Endothelial cell (in vitro differentiated cells): ENCODE results near the gene EPS8. TPM values are rescaled to one million over a fixed set of nuclear protein-coding genes. Genes with fewer than 3 reads are reported as not detected.

Source experiments
- DNase-seq: peaks from one replicate; pipeline ENCODE4 v3.0.0; 2021; ENCODE audit warnings: low spot score
- H3K27ac Mint-ChIP-seq: one replicate; pipeline ENCODE4 v1.8.0; 2021; ENCODE audit warnings: mixed read lengths, inconsistent platforms; ENCODE audit not compliant: unreplicated experiment
- H3K27me3 Mint-ChIP-seq: one replicate; pipeline ENCODE4 v1.8.0; 2021; ENCODE audit warnings: mild to moderate bottlenecking, moderate library complexity, mixed read lengths, inconsistent platforms; ENCODE audit not compliant: unreplicated experiment
- H3K36me3 Mint-ChIP-seq: one replicate; pipeline ENCODE4 v1.8.0; 2021; ENCODE audit warnings: mild to moderate bottlenecking, low read depth, mixed read lengths, inconsistent platforms; ENCODE audit not compliant: unreplicated experiment
- H3K4me1 Mint-ChIP-seq: one replicate; pipeline ENCODE4 v1.8.0; 2021; ENCODE audit warnings: mild to moderate bottlenecking, mixed read lengths, inconsistent platforms; ENCODE audit not compliant: unreplicated experiment
- H3K4me3 Mint-ChIP-seq: one replicate; pipeline ENCODE4 v1.8.0; 2021; ENCODE audit warnings: mild to moderate bottlenecking, mixed read lengths, inconsistent platforms; ENCODE audit not compliant: unreplicated experiment
- H3K9me3 Mint-ChIP-seq: one replicate; pipeline ENCODE4 v1.8.0; 2021; ENCODE audit warnings: mixed read lengths, inconsistent platforms; ENCODE audit not compliant: unreplicated experiment
- CTCF ChIP-seq: fragments of 200-600 bp; sonication (generic); IDR thresholded peaks from one replicate; pipeline ENCODE4 v1.5.0; 2021; ENCODE audit warnings: antibody characterized with exemption; ENCODE audit not compliant: unreplicated experiment
- total RNA-seq: library from RNA; stranded (reverse); fragmentation: NEBNext Ultra II Directional; extraction: Animal tissue kit (Norgen Biotek cat#: 25700); gene quantifications from one replicate; pipeline ENCODE4 v1.2.1, GENCODE V29; 2021; ENCODE audit not compliant: unreplicated experiment

The EPS8 gene
- total RNA-seq, 1 donor from 2014 or later: 2.7 TPM

DNA sequence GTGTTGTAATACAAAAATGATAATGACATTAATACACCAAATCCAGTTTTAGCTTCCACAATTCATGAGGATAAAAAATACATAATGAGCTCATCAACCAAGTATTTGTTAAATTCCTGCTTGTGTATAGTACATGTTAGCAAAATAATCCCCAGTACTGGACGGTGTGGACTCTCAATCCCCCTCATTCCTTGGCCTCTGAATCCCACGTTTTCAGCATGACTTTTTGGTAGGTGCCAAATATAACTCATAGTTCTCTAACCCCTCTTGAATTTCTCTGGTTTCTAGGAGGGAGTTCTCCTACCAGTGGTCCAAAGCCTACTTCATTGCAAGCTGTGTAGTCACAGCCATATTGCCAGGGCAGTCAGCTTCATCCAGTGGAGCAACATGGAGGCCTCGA lies 41.4 kb upstream of the EPS8 start:
- no peaks in the 10 kb centered on the region for H3K9me3 Mint-ChIP-seq
- H3K4me3 Mint-ChIP-seq: no peak overlapping the region
- H3K27me3 Mint-ChIP-seq: peaks cover 1% of the 10 kb centered on the region
- H3K36me3 Mint-ChIP-seq: no peaks in the 10 kb centered on the region
- no peak for TF ChIP-seq CTCF
- DNase-seq: no peak
- peaks cover 9% of the 10 kb centered on the region for H3K4me1 Mint-ChIP-seq
- no peak overlapping the region for H3K27ac Mint-ChIP-seq

DNA sequence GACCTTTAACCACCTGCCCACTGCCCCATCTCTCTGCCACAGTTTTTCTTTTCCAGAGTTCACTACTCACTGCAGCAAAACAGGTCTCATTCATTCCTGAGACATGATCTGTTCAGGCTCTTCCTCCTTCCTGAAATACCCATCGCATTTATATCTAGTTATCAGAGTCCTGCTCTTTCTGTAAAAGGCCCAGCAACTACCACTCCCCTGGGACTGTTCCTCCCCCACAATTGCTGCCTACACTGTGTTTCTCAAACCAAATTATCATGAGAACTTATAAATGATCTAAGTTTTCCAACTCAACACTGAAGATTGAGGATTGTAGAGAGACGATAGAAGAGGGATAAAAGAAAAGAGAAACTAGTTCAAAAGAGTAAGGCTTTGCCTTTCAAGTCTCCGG lies 40.8 kb upstream of the EPS8 start:
- H3K36me3 Mint-ChIP-seq: no peaks in the 10 kb centered on the region

DNA sequence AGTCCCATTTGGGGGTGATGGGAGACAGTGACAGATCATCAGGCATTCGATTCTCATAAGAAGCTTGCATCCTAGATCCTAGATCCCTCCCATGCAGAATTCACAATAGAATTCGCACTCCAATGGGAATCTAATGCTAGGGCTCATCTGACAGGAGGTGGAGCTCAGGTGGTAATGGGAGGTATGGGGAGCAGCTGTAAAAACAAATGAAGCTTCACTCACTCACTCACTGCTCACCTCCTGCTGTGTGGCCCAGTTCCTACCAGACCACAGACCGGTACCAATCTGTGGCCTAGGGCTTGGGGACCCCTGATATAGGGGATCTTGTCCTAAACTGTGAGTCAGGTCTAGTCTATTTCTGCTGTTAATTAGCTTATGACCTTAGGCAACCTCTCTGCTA lies 40.1 kb upstream of the EPS8 start:
- Mint-ChIP-seq H3K9me3 (no peaks in the 10 kb centered on the region), H3K4me3 (no peak overlapping the region), H3K27me3 (peaks cover 1% of the 10 kb centered on the region), H3K27ac (no peak overlapping the region), H3K4me1 (peaks cover 9% of the 10 kb centered on the region), H3K36me3 (no peaks in the 10 kb centered on the region)
- TF ChIP-seq CTCF: no peak
- no peak for DNase-seq

More for the DNA sequence above, 40.8 kb upstream of the EPS8 start:
- Mint-ChIP-seq H3K4me1 (peaks cover 9% of the 10 kb centered on the region), H3K9me3 (no peaks in the 10 kb centered on the region), H3K27ac (no peak overlapping the region), H3K4me3 (no peak overlapping the region), H3K27me3 (peaks cover 1% of the 10 kb centered on the region)
- DNase-seq: no peak
- TF ChIP-seq CTCF: no peak

- no peaks in the 10 kb centered on the region for H3K9me3 Mint-ChIP-seq
- H3K4me3 Mint-ChIP-seq: no peak overlapping the region
- no peaks in the 10 kb centered on the region for H3K4me1 Mint-ChIP-seq
- no peaks in the 10 kb centered on the region for H3K36me3 Mint-ChIP-seq
- TF ChIP-seq CTCF: no peak
- DNase-seq: no peak
- H3K27ac Mint-ChIP-seq: no peak overlapping the region
- peaks cover 1% of the 10 kb centered on the region for H3K27me3 Mint-ChIP-seq
These were observed 37.9 kb upstream of the EPS8 start for GRCh38 chr12:15827136-15827535.

GRCh38 chr12:15824516-15824915 lies 35.3 kb upstream of the EPS8 start:
- Mint-ChIP-seq H3K4me1 (no peaks in the 10 kb centered on the region), H3K27ac (no peak overlapping the region), H3K4me3 (no peak overlapping the region), H3K27me3 (peaks cover under 1% of the 10 kb centered on the region), H3K9me3 (no peaks in the 10 kb centered on the region), H3K36me3 (no peaks in the 10 kb centered on the region)
- DNase-seq: no peak
- no peak for TF ChIP-seq CTCF
